ENCODE data around the gene MICAL3.

DNA sequence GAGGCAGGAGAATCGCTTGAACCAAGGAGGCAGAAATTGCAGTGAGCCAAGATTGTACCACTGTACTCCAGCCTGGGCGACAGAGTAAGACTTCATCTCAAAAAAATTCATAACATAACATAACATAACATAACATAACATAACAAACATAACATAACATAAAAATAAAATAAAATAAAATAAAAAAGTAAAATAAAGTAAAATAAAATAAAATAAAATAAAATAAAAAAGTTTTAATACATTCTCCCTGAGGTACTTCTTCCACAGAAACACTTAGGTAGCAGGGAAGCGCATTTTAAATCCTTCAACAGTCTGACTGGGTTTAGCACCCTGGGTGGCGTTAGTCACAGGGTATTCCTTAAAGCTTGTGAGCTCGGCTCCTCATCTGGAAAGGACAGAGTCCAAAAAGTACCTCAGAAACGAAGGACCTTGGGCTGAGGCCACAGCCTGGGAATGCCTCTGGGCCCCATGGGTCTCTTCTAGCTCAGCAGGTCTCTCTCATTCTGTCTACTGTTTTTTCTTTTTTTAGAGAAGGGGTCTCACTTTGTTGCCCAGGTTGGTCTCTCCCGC lies 41.7 kb downstream of the MICAL3 start:
- TF ChIP-seq CTCF (IDR thresholded peaks at IDR 0.05) (no peak), POLR2A (IDR thresholded peaks at IDR 0.05; ENCODE audit: low read length) (no peak), CHD4 (IDR thresholded peaks at IDR 0.05; ENCODE audit: borderline replicate concordance) (no peak), CHD2 (IDR thresholded peaks at IDR 0.05; ENCODE audit: low read length, partially characterized antibody) (no peak), SREBF2 (IDR thresholded peaks at IDR 0.05) (no peak), MAX (IDR thresholded peaks at IDR 0.05) (no peak), ZC3H11A (IDR thresholded peaks at IDR 0.05) (no peak), GATA3 (IDR thresholded peaks at IDR 0.05; ENCODE audit: borderline replicate concordance) (no peak), RNF2 (IDR thresholded peaks at IDR 0.05; ENCODE audit: borderline replicate concordance, low read depth) (no peak)
- TF ChIP-seq, protein P1, sequence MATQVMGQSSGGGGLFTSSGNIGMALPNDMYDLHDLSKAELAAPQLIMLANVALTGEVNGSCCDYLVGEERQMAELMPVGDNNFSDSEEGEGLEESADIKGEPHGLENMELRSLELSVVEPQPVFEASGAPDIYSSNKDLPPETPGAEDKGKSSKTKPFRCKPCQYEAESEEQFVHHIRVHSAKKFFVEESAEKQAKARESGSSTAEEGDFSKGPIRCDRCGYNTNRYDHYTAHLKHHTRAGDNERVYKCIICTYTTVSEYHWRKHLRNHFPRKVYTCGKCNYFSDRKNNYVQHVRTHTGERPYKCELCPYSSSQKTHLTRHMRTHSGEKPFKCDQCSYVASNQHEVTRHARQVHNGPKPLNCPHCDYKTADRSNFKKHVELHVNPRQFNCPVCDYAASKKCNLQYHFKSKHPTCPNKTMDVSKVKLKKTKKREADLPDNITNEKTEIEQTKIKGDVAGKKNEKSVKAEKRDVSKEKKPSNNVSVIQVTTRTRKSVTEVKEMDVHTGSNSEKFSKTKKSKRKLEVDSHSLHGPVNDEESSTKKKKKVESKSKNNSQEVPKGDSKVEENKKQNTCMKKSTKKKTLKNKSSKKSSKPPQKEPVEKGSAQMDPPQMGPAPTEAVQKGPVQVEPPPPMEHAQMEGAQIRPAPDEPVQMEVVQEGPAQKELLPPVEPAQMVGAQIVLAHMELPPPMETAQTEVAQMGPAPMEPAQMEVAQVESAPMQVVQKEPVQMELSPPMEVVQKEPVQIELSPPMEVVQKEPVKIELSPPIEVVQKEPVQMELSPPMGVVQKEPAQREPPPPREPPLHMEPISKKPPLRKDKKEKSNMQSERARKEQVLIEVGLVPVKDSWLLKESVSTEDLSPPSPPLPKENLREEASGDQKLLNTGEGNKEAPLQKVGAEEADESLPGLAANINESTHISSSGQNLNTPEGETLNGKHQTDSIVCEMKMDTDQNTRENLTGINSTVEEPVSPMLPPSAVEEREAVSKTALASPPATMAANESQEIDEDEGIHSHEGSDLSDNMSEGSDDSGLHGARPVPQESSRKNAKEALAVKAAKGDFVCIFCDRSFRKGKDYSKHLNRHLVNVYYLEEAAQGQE (IDR thresholded peaks at IDR 0.05): no peak
- TF ChIP-seq, protein P2, sequence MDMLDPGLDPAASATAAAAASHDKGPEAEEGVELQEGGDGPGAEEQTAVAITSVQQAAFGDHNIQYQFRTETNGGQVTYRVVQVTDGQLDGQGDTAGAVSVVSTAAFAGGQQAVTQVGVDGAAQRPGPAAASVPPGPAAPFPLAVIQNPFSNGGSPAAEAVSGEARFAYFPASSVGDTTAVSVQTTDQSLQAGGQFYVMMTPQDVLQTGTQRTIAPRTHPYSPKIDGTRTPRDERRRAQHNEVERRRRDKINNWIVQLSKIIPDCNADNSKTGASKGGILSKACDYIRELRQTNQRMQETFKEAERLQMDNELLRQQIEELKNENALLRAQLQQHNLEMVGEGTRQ (IDR thresholded peaks at IDR 0.05): no peak
